IPS-NIHi7 (cell line): ENCODE measurements around the gene RXFP1.

Experiments
- DNase-seq: peaks from one replicate; pipeline ENCODE4 v3.0.0; 2012; ENCODE audit warnings: mixed read lengths; ENCODE audit errors: extremely low spot score

Gene RXFP1

DNA sequence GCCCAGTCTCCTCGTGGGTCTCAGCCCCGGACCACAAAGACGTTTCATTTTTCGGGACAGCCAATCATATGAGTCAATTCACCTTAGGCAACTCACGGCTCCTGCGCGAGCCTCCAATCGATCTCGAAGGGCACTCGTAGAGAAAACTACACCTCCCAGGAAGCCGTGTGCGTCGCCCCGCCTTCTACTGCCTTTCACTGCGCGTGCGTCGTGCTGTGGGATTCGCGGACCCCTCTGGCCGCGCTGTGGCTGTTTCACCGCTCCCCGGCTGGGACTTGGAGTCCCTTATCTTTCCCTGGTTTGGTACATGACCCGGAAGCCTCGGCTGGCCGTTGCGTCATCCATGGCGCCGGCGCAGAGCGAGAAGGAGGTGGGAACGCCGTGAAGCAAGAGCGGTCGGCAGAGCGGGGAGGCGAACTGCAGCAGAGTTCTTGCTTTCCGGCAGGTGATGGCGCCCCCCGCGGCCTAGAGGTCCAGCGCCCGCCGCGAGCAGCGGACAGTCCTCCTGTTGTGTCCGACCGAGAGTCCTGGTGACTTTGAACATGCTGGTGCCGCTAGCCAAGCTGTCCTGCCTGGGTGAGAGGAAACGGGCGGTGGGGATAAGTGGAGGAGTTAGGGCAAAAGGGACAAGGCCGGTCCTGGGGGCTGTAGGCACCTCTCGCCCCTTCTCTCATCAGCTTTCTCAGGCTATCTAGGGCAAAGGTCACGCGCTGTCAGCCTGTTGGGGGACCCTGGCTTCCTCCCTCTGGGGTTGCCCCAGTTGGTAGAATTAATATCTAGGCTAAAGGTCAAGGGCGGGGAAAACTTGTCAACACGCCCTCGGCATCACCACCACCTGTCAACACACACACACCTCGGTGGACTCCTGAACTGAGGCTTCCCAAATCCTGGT lies 150.5 kb downstream of the RXFP1 start, which contains the start of gene ETFDH:
Gene ETFDH (plus strand): TSS at position 382 of the 892 bp plus-strand sequence. CDS start 161 bp downstream, at position 543.
- DNase-seq, result peak; percentile 96

DNA sequence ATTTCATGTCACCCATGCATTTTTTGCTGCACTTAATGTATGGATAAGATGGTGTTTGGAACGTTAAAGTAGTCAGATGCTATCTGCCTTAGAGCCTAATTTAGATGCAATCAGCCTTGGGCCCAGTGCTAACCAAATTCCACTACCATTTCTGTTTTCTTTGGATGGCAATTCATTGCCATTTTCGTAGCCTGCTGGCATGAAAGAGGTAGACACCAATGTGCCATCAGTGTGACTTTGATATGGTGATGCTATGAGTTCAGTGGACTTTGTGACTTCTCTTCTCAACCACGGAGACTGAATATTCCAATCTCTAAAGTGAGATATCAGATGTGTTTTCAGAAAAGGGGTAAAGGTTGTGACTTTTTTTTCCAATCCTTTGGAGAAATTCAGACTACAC lies 152.0 kb downstream of the RXFP1 start:
- no peak for DNase-seq

DNA sequence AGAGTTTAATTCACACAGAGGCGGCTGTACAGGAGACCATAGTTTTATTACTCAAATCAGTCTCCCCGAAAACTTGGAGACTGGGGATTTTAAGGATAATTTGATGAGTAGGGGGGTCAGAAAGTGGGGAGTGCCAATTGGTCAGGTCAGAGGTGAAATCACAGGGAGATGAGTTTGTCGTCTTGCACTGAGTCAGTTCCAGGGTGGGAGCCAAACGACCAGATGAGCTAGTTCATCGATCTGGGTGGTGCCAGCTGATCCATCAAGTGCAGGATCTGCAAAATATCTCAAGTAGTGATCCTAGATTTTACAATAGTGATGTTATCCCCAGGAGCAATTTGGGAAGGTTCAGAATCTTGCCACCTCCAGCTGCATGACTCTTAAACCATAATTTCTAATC lies 154.4 kb downstream of the RXFP1 start:
- DNase-seq, result no peak

DNA sequence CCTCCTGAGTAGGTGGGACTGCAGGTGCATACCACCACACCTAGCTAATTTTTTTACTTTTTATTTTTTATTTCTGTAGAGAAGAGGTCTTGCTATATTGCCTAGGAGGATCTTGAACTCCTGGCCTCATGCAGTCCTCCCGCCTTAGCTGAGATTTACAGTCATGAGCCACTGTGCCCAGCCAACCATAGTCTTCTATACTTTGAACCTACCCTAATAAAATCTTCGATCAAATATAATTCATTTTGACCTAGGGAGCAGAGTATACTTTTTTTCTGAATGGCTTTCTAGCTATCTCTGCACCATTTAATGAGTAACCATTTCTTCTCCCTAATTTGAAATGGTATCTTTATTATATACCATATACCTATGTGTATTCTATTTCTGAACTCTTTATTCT lies 157.1 kb downstream of the RXFP1 start:
- DNase-seq, result no peak

DNA sequence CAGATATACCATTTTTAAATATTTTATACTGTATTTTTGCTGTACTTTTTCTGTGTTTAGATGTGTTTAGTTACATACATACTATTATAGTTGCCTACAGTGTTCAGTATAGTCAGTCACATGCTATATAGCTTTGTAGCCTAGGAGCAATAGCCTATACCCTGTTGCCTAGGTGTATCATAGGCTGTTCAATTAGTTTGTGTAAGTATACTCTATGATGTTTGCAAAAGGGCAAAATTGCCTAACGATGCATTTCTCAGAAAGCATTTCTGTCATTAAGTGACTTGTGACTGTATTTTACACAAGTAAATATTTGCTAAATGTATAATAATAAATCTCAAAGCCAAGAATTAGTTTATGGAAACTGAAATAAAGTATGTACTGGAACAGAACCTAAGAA lies 159.9 kb downstream of the RXFP1 start:
- no peak for DNase-seq

- DNase-seq, result no peak
Measured at GRCh38 chr4:158682066-158682465, 160.4 kb downstream of the RXFP1 start.

GRCh38 chr4:158688813-158689212 lies 167.1 kb downstream of the RXFP1 start:
- no peak for DNase-seq
